DMS79 (cell line): ENCODE results near the gene SPEM1.
"Not testable (repeated sequence)": the region's sequence is repeated elsewhere in the genome, so short reads cannot be mapped to it uniquely, and the experiment has no call there.

Source experiments
- DNase-seq: peaks from one replicate; lab custom pipeline; 2025; lab: John Stamatoyannopoulos, UW

SPEM1 gene

DNA sequence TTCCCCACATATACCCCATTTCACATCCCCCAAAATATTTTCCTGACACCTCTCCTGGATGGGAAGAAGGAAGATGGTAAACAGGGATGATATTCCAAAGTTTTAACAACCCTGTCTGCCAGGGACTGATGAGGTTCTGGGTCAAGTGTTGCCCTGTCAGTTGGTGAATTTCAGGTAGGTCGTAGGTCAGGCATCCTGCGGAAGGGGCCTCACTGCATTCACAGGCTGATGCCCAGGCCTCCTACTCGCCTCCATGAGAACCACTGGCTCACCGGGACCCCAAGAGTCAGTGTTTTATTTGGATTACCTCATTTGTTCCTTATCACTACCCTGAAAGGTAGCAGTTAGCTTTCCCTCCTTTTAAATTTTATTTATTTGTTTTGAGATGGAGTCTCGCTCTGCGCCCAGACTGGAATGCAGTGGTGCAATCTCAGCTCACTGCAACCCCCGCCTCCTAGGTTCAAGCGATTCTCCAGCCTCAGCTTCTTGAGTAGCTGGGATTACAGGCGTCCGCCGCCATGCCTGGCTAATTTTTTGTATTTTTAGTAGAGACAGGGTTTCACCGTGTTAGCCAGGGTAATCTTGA is 48.8 kb downstream of the SPEM1 start:
- no peak for DNase-seq

DNA sequence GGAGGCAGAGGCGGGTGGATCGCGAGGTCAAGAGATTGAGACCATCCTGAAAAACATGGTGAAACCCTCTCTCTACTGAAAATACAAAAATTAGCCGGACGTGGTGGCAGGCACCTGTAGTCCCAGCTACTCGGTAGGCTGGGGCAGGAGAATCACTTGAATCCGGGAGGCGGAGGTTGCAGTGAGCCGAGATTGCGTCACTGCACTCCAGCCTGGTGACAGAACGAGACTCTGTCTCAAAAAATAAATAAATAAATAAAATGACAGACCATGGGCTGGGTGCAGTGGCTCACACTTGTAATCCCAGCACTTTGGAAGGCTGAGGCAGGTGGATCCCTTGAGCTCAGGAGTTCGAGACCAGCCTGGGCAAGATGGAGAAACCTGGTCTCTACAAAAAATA is 49.7 kb downstream of the SPEM1 start:
- DNase-seq: not testable (repeated sequence)

DNA sequence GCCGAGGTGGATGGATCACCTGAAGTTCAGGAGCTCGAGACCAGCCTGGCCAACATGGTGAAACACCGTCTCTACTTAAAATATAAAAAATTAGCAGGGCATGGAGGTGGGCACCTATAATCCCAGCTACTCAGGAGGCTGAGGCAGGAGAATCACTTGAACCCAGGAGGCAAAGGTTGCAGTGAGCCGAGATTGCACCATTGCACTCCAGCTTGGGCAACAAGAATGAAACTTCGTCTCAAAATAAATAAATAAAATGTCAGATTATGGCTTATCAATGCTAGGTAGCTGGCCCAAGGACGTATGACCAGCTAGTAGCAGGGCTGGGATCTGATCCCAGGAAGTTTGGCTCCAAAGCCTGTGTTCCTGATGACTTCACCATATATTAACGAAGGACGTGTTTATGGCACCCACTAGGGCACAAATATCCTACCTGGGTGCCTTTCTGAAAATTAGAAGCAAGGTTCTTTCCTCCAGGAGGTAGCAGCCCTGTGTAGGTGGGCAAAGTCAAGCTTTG is 50.4 kb downstream of the SPEM1 start:
- DNase-seq: not testable (repeated sequence)
